ENCODE results near the gene GAST. TPM values are rescaled to one million over a fixed set of nuclear protein-coding genes. Genes with fewer than 3 reads are reported as not detected.

The GAST gene
- total and polyA plus RNA-seq, 2 of the 13 experiments (the other 11 are each of a cell fraction or from before 2014, with no cell fraction given), result 0.32 to 0.42 TPM

GRCh38 chr17:41688641-41689496 lies 23.3 kb upstream of the GAST start, which contains the start of gene EIF1:
TSS of gene EIF1 (plus strand) at chr17:41688885. CDS start at chr17:41689039, 154 bp downstream.
- H3K27ac ChIP-seq (ENCODE audit: extremely low read length, insufficient read depth, low read length), result peak within 1 kb of the TSS; percentile 99
- in situ Hi-C loops (cut with HindIII; ENCODE audit: extremely low pct_ligation_motif_present, low pct_unique_long_range_greater_than_20kb) (no loop called here), intact Hi-C loops (cut with micrococcal nuclease; ENCODE audit: unreplicated experiment) (loop anchor here (1.0 kb wide), 1 partner anchor 23 kb away; no protein-coding TSS in a partner anchor)
- no peaks in the 10 kb centered on the region; a peak in 2 of 5 replicates for H3K27me3 ChIP-seq (ENCODE audit: control insufficient read depth in 1 of 2, insufficient read depth in 2 of 2, low read length in 2 of 2)
- ATAC-seq (peak; percentile 82), DNase-seq (ENCODE audit: low spot score) (peak; percentile 100), FAIRE-seq (peak; percentile 84)
- H3K4me1 ChIP-seq (ENCODE audit: insufficient read depth, low read length), result peaks cover 29% of the 10 kb centered on the region
- peak within 1 kb of the TSS; percentile 68 for H2AFZ ChIP-seq (ENCODE audit: low read length)
- H3K36me3 ChIP-seq (replicated peaks in 1 of 2; ENCODE audit: control insufficient read depth in 1 of 2, insufficient read depth in 2 of 2, low read length in 2 of 2), result peaks cover 22 to 41% of the 10 kb centered on the region in 2 experiments
- H3K9ac ChIP-seq (ENCODE audit: insufficient read depth, low read depth, low read length), result peak within 1 kb of the TSS; percentile 100
- H3K4me3 ChIP-seq (replicated peaks in 1 of 3; ENCODE audit: insufficient read depth in 1 of 3, low read depth in 2 of 3, low read length in 3 of 3), result peak within 1 kb of the TSS; percentile 88 to 99 (median 97)
- H3K9me3 ChIP-seq (ENCODE audit: low read length), result no peaks in the 10 kb centered on the region
- peaks cover 18% of the 10 kb centered on the region for H3K79me2 ChIP-seq (ENCODE audit: insufficient read depth, low read length)
- H4K20me1 ChIP-seq (ENCODE audit: insufficient read depth, low read length), result peaks cover 39% of the 10 kb centered on the region
- POLR2A ChIA-PET, result interaction anchor here (0.6 to 6.6 kb wide), 110 partner anchors 9 to 1680 kb away, joined by 3 to 443 read pairs (median 5); partner anchors contain the start of genes ACLY, CNP, DNAJC7 and FKBP10
- CTCF ChIA-PET (ENCODE audit: low intra/inter-chr PET ratio, low total read pairs), result interaction anchor here (0.5 to 1.3 kb wide), 3 partner anchors 22 to 1028 kb away, joined by 3 to 5 read pairs (median 3); no protein-coding TSS in a partner anchor
- peak within 1 kb of the TSS; percentile 99 for H3K4me2 ChIP-seq (ENCODE audit: low read depth, low read length)
- under 1% methylated on average over 49 of the region's 81 CpGs for WGBS (ENCODE audit: low lambda C conversion rate)
- BruUV-seq (replicated peaks), result TSS peak; percentile 61
- TF ChIP-seq NR2F2 (IDR thresholded peaks at IDR 0.05; ENCODE audit: borderline replicate concordance, low read depth), result 0 out of 2 replicates have a peak, but pooled peaks have one; percentile 58
- no peak for TF ChIP-seq NR0B2 (CRISPR knock-in tag; IDR thresholded peaks at IDR 0.05)
- TF ChIP-seq U2AF2 (IDR thresholded peaks at IDR 0.05; ENCODE audit: low read depth, low read length), result peak; percentile 38; the same call in 1 of the 2 replicates
- peak; percentile 91; the same call in 1 of the 2 replicates for TF ChIP-seq ZNF296 (CRISPR knock-in tag; conservative IDR thresholded peaks at IDR 0.05)
- no peak; the same call in 1 of the 2 replicates for TF ChIP-seq ZNF335 (CRISPR knock-in tag; IDR thresholded peaks at IDR 0.05)
- TF ChIP-seq ZNF24 (IDR thresholded peaks at IDR 0.05), result peak; percentile 78
- TF ChIP-seq, protein P1, sequence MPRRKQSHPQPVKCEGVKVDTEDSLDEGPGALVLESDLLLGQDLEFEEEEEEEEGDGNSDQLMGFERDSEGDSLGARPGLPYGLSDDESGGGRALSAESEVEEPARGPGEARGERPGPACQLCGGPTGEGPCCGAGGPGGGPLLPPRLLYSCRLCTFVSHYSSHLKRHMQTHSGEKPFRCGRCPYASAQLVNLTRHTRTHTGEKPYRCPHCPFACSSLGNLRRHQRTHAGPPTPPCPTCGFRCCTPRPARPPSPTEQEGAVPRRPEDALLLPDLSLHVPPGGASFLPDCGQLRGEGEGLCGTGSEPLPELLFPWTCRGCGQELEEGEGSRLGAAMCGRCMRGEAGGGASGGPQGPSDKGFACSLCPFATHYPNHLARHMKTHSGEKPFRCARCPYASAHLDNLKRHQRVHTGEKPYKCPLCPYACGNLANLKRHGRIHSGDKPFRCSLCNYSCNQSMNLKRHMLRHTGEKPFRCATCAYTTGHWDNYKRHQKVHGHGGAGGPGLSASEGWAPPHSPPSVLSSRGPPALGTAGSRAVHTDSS (CRISPR knock-in tag; conservative IDR thresholded peaks at IDR 0.05), result no peak; the same call in 1 of the 2 replicates
- no peak for TF ChIP-seq TOE1 (CRISPR knock-in tag; IDR thresholded peaks at IDR 0.05)
- no peak; the same call in 1 of the 2 replicates for TF ChIP-seq DMTF1 (CRISPR knock-in tag; IDR thresholded peaks at IDR 0.05)
- TF ChIP-seq, protein P2, sequence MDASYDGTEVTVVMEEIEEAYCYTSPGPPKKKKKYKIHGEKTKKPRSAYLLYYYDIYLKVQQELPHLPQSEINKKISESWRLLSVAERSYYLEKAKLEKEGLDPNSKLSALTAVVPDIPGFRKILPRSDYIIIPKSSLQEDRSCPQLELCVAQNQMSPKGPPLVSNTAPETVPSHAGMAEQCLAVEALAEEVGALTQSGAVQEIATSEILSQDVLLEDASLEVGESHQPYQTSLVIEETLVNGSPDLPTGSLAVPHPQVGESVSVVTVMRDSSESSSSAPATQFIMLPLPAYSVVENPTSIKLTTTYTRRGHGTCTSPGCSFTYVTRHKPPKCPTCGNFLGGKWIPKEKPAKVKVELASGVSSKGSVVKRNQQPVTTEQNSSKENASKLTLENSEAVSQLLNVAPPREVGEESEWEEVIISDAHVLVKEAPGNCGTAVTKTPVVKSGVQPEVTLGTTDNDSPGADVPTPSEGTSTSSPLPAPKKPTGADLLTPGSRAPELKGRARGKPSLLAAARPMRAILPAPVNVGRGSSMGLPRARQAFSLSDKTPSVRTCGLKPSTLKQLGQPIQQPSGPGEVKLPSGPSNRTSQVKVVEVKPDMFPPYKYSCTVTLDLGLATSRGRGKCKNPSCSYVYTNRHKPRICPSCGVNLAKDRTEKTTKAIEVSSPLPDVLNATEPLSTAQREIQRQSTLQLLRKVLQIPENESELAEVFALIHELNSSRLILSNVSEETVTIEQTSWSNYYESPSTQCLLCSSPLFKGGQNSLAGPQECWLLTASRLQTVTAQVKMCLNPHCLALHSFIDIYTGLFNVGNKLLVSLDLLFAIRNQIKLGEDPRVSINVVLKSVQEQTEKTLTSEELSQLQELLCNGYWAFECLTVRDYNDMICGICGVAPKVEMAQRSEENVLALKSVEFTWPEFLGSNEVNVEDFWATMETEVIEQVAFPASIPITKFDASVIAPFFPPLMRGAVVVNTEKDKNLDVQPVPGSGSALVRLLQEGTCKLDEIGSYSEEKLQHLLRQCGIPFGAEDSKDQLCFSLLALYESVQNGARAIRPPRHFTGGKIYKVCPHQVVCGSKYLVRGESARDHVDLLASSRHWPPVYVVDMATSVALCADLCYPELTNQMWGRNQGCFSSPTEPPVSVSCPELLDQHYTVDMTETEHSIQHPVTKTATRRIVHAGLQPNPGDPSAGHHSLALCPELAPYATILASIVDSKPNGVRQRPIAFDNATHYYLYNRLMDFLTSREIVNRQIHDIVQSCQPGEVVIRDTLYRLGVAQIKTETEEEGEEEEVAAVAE (CRISPR knock-in tag; IDR thresholded peaks at IDR 0.05; ENCODE audit: borderline replicate concordance), result peak; percentile 61; the same call in 1 of the 2 replicates
- peak; percentile 76 for TF ChIP-seq ZNF790 (CRISPR knock-in tag; IDR thresholded peaks at IDR 0.05; ENCODE audit: borderline replicate concordance)
- no peak for TF ChIP-seq NCOA5 (CRISPR knock-in tag; IDR thresholded peaks at IDR 0.05)
- peak; percentile 79 for TF ChIP-seq SNAI1 (CRISPR knock-in tag; IDR thresholded peaks at IDR 0.05; ENCODE audit: borderline replicate concordance)

Data from HepG2 (cell line).